ENCODE data around the gene POLR3C.
"Not testable (repeated sequence)": the region's sequence is repeated elsewhere in the genome, so short reads cannot be mapped to it uniquely, and the experiment has no call there.

The POLR3C gene

DNA sequence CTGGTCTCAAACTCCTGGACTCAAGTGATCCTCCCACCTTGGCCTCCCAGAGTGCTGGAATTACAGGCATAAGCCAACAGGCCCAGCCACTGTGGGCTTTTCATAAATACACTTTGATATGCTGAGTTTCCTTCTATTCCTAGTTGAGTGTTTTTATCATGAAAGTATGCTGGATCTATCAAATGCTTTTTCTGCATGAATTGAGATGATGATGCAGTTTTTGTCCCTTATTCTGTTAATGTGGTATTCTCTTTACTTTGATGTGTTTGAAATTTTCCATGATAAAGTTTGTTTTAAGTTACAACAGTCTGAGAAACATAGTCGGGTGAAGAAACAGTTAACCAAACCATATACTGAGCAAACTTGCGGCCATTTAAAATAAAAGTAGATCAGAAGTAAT, 24.2 kb upstream of the POLR3C start:
- DNase-seq (ENCODE audit: low read depth) = no peak
- H3K4me3 ChIP-seq (ENCODE audit: control insufficient read depth, low read depth, low read length) = no peak overlapping the region
- TF ChIP-seq, protein P1, sequence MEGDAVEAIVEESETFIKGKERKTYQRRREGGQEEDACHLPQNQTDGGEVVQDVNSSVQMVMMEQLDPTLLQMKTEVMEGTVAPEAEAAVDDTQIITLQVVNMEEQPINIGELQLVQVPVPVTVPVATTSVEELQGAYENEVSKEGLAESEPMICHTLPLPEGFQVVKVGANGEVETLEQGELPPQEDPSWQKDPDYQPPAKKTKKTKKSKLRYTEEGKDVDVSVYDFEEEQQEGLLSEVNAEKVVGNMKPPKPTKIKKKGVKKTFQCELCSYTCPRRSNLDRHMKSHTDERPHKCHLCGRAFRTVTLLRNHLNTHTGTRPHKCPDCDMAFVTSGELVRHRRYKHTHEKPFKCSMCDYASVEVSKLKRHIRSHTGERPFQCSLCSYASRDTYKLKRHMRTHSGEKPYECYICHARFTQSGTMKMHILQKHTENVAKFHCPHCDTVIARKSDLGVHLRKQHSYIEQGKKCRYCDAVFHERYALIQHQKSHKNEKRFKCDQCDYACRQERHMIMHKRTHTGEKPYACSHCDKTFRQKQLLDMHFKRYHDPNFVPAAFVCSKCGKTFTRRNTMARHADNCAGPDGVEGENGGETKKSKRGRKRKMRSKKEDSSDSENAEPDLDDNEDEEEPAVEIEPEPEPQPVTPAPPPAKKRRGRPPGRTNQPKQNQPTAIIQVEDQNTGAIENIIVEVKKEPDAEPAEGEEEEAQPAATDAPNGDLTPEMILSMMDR (IDR thresholded peaks at IDR 0.05; ENCODE audit: control insufficient read depth, insufficient read depth, low read depth, low read length, missing control alignments) = no peak

- no peak for DNase-seq (ENCODE audit: low read depth)
- no peak overlapping the region for H3K4me3 ChIP-seq (ENCODE audit: control insufficient read depth, low read depth, low read length)
- TF ChIP-seq, protein P1 (IDR thresholded peaks at IDR 0.05; ENCODE audit: control insufficient read depth, insufficient read depth, low read depth, low read length, missing control alignments) = no peak
Measured at GRCh38 chr1:145804235-145805045, 19.6 kb upstream of the POLR3C start.

DNA sequence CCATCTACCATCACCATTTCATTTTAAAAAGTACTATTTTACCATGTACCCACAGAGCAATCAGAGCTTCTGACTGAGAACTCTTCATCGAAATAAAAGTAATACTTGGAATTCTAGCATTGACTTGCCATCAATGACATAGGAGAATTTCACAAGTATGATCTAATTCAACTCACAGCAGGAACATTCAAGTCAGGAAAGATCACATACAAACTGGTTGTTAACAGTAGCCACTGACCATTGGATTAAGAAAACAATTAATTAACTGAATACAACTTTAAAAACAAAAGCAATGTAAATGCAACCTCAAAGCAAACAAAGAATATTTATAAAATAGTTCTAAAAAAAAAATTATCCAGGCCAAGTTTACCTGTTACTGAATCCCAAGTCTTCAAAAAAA, 18.9 kb upstream of the POLR3C start:
- DNase-seq (ENCODE audit: low read depth) = no peak
- no peak overlapping the region for H3K4me3 ChIP-seq (ENCODE audit: control insufficient read depth, low read depth, low read length)
- TF ChIP-seq, protein P1 (IDR thresholded peaks at IDR 0.05; ENCODE audit: control insufficient read depth, insufficient read depth, low read depth, low read length, missing control alignments) = no peak

- TF ChIP-seq, protein P1 (IDR thresholded peaks at IDR 0.05; ENCODE audit: control insufficient read depth, insufficient read depth, low read depth, low read length, missing control alignments) = no peak
- no peak for DNase-seq (ENCODE audit: low read depth)
- H3K4me3 ChIP-seq (ENCODE audit: control insufficient read depth, low read depth, low read length) = no peak overlapping the region
Measured at GRCh38 chr1:145806408-145806807, 17.6 kb upstream of the POLR3C start.

DNA sequence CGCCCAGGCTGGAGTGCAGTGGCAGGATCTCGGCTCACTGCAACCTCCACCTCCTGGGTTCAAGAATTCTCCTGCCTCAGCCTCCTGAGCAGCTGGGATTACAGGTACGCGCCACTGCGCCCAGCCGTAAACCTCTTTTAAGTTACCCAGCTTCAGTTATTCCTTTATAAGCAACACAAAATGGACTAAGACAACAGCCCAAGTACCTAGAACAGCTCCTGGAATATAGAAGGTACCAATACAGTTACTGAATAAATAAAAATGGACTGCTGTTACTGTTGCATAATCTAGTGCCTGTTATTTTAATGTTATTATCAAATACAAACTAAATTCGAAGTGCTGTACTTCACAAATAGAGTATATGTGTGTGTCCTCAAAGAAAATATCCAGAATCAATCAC, 17.2 kb upstream of the POLR3C start:
- H3K4me3 ChIP-seq (ENCODE audit: control insufficient read depth, low read depth, low read length) = no peak overlapping the region
- DNase-seq (ENCODE audit: low read depth) = no peak
- TF ChIP-seq, protein P1 (IDR thresholded peaks at IDR 0.05; ENCODE audit: control insufficient read depth, insufficient read depth, low read depth, low read length, missing control alignments) = no peak

GRCh38 chr1:145812977-145813810, 10.8 kb upstream of the POLR3C start:
- not testable (repeated sequence) for DNase-seq (ENCODE audit: low read depth); H3K4me3 ChIP-seq (ENCODE audit: control insufficient read depth, low read depth, low read length)

DNA sequence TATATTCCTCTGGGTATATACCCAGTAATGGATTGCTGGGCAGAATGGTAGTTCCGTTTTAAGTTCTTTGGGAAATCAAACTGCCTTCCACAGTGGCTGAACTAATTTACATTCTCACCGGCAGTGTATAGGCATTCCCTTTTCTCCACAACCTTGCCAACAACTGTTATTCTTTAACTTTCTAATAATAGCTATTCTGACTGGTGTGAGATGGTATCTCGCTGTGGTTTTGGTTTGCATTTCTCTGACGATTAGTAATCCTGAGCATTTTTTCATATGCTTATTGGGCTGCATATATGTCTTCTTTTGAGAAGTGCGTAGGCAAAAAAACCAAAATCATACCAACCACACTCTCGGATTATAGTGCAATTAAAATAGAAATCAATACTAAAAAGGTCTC, 5.9 kb upstream of the POLR3C start:
- DNase-seq (ENCODE audit: low read depth); H3K4me3 ChIP-seq (ENCODE audit: control insufficient read depth, low read depth, low read length): not testable (repeated sequence)

DNA sequence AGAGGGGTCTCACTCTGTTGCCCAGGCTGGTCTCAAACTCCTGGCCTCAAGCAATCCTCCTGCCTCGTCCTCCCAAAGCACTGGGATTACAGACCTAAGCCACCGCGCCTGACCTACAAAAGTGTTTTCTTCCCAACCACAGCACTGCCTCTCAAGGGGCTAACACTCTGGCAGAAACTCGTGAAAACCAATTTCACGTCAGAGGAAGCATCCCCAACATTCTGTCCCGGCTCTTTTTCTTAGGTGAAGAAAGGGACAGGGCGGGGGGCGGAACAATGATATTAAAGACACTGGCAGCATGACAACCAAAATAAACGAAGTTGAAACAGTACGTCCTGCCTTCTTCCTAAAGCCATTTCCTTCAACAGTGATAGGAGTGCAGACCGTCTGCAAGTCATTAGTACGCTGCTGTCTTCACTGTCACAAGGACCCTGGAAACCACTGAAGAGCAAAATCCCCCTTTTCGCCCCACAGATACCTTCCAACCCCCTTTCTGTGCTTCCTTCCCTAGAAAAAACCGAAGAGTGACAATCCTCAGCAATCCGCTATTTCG, 1.1 kb upstream of the POLR3C start:
- peak overlapping the region; percentile 36 for H3K4me3 ChIP-seq (ENCODE audit: control insufficient read depth, low read depth, low read length)
- not testable (repeated sequence) for DNase-seq (ENCODE audit: low read depth)
